SK-N-DZ (cell line): Measurements from ENCODE around the gene KCNK2. TPM values are rescaled to one million over a fixed set of nuclear protein-coding genes. Genes with fewer than 3 reads are reported as not detected.

ENCODE experiments used
- DNase-seq: peaks from one replicate; pipeline ENCODE4 v3.0.0-alpha.2; 2015; ENCODE audit warnings: low spot score
- polyA plus RNA-seq, 2 experiments: library from polyadenylated mRNA; depleted of rRNA; stranded (reverse); fragments of >200 nt; gene quantifications; 2 replicates each; pipeline ENCODE4 v1.2.3, GENCODE V29; 2014

Gene KCNK2, protein sequence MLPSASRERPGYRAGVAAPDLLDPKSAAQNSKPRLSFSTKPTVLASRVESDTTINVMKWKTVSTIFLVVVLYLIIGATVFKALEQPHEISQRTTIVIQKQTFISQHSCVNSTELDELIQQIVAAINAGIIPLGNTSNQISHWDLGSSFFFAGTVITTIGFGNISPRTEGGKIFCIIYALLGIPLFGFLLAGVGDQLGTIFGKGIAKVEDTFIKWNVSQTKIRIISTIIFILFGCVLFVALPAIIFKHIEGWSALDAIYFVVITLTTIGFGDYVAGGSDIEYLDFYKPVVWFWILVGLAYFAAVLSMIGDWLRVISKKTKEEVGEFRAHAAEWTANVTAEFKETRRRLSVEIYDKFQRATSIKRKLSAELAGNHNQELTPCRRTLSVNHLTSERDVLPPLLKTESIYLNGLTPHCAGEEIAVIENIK
- polyA plus RNA-seq (2014; cell fraction: cytosol; rRNA removed) = 15.3 and 17.1 TPM in 2 replicates
- 6.8 and 7.1 TPM in 2 replicates for polyA plus RNA-seq (2014; cell fraction: nucleus; rRNA removed)

DNA sequence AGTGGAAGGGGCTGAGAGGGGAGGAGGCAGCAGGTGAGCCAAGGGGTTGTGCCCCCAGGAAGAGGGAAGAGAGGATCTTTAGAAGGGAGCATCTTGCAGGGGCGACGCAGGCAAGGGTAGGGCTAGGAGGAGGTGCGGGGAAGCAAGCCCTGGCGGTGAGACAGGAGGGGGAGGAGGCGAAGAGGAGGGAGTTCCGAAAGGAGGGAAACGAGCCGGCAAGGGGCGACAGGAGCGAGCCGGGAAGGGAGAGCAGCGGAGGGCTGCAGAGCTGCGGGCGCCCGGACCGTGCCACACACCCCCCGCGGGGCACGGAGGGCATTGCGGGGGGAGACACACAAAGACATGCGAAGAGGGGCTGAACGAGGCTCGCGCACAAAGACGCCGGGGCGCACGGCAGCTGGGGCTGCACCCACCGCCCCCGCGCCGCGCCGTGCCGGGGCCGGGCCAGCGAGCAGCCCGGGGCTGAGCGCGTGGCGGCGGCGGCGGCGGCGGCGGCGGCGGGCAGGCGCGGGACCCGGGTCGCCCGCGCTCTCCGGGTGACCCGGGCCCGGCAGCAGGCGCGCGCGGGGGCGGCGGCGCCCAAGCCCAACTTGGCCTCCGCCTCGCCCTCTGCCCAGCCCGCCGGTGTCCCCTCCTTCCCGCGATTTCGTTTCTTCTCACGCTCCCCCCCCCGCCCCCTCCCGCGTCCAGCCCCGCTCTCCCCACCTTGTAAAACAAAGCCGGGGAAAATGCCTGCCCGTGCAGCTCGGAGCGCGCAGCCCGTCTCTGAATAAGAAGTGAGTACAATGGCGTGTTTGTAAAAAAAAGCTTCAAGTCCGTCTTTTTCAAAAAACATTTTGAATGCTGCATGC is at the start of gene KCNK2:
KCNK2 (plus strand) TSS at position 206 of the 851 bp plus-strand sequence. CDS start 649 bp downstream, outside the sequence.
- peak; percentile 62 for DNase-seq

DNA sequence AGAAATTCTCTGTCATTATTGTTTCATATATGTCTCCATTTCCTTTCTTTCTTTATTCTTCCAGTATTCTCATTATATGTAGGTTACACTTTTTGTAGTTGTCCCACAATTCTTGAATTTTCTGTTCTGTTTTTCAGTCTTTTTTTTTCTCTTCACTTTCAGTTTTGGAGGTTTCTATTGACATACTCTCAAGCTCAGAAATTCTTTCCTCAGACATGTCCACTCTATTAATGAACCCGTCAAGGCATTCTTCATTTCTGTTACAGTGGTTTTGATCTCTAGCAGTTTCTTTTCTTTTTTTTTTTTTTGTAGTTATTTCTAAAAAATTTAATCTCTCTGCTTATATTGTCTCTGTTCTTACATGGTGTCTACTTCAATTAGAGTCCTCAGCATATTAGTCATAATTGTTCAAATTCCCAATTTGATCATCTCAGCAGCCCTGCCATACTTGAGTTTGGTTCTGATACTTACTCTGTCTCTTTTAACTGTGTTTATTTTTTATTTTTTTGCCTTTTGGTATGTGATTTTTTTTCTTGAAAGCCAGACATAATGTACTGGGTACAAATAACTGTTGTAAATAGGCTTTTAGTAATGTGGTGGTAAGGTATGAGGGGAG is 49.5 kb upstream of the KCNK2 start:
- DNase-seq = no peak

DNA sequence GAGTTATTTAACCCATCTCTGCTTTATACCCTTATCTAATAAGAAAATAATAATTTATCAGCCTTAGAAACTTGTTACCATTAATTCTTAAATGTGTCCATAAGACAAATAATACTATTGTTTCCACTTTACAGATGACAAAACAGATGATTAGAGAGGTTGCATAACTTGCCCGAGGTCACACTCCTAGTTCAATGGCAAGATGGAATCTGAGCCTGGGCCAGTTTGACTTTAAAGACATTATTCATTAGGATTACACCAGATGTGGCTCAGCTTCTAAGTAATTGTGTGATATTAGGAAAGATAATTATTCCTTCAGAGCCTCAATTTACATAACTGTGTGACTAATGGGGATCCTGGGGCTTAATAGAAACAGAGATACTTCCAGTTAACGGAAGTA is 42.3 kb upstream of the KCNK2 start:
- DNase-seq = no peak

GRCh38 chr1:215043401-215043800 is 39.1 kb upstream of the KCNK2 start:
- DNase-seq = no peak

DNA sequence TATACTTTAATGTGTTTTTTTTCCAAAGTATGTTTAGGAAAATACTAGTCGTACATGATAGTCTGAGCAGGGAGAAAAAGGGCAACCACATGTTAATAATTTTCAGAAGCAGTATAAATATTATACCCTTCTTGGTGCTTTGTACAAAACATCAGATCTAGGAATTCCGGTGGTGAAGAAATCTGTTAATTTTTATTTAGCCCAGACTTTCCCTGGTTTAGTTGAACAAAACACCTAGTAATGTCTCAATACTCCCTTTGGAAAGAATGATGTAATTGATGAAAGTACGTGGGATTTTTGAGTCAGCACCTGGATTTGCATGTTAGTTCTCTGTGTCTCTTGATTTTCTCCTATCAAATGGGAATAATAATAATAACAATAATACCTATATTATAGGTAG is 38.4 kb upstream of the KCNK2 start:
- DNase-seq = no peak

- no peak for DNase-seq
Observed at GRCh38 chr1:215045698-215046308, 36.7 kb upstream of the KCNK2 start.

- DNase-seq = no peak
Observed at GRCh38 chr1:215052256-215053015, 30.1 kb upstream of the KCNK2 start.

GRCh38 chr1:215054266-215054665 is 28.3 kb upstream of the KCNK2 start:
- no peak for DNase-seq

DNA sequence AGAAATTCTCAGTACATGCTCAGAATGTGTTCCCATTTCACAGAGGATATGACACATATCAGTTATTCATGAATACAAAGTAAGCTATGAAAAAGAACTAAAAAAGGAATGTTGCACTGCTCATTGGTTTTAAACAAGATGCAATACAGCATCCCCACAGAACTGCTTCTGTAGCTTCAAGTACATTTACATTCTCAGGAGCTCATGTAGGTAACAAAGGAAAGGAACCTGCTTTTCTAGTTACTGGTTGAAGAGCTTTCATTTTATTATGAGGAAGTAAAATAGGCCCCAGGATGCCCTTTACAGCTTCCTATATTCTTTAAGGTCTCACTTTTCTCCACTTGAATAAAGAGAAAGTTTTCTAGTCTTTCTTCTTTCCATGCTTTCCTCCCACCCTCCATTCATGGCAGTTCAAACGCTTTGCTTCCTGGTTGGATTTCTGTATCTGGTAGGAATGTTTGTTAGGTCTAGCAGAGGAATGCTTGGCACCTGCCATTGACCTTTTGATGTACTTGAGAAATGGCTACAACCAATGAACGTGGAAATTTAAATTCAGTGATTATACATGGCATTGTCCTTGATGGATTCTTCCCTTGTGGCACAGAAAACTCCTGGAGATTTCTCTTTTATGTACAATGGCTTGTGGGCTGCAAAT is 27.1 kb upstream of the KCNK2 start:
- no peak for DNase-seq

GRCh38 chr1:215056584-215056983 is 26.0 kb upstream of the KCNK2 start:
- DNase-seq = no peak

DNA sequence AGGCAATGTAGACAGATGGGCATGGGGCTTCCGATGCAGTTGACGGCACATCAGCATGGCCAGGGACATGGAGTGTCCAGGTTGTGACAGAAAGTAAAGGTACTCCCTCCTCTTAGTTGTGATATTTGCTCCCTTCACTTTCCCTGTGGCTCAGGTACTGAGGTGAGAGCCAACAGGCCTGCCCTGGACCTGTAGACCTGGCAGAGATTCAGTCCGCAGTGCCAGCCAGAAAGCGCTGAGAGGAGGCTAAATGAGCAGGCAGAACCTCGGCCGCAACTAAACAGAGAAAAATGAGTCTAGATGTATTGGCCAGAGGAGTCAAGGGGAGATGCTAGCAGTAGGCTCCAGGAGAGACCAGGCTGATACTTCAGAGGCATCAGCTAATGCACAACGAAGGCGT is 22.6 kb upstream of the KCNK2 start:
- no peak for DNase-seq

GRCh38 chr1:215064327-215064726 is 18.2 kb upstream of the KCNK2 start:
- no peak for DNase-seq

DNA sequence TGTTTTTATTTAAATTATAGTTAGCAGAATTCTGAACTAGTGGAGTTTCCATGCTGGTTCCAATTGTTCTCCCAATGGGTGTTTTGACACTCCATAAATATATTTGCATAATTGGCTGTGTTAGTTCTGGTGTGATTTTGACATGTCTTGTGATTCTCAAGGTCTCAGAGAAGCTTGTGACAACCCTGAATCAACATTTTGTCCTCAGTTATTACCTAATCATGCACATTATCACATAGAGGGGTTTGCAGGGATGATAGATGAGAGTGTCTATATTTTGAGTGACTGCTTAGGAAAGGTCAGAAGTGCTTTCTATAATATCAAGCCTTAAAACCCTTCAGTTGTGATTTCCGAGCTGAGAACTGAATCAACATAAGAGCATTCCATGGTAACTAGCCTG is 11.5 kb upstream of the KCNK2 start:
- no peak for DNase-seq

DNA sequence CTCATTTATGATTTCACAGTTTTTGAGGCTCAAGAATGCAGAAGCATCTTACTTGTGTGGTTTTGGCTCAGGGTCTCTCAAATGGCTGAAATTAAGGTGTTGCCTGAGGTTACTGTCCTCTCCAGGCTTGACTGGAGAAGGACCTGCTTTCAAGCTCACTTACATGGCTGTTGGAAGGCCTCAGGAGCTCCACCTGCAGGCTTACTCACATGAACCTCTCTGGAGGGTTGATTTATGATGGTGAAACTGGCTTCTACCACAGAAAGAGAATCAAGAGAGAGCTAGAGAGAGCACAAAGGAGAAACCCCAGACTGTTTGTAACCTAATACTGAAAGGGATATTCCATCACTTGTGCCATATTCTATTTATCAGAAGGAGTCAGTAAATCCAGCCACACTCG is 6.2 kb upstream of the KCNK2 start:
- DNase-seq = peak; percentile 58

GRCh38 chr1:215079456-215079855 is 3.1 kb upstream of the KCNK2 start:
- no peak for DNase-seq

GRCh38 chr1:215081661-215082531 is 641 bp upstream of the KCNK2 start:
- DNase-seq = no peak

DNA sequence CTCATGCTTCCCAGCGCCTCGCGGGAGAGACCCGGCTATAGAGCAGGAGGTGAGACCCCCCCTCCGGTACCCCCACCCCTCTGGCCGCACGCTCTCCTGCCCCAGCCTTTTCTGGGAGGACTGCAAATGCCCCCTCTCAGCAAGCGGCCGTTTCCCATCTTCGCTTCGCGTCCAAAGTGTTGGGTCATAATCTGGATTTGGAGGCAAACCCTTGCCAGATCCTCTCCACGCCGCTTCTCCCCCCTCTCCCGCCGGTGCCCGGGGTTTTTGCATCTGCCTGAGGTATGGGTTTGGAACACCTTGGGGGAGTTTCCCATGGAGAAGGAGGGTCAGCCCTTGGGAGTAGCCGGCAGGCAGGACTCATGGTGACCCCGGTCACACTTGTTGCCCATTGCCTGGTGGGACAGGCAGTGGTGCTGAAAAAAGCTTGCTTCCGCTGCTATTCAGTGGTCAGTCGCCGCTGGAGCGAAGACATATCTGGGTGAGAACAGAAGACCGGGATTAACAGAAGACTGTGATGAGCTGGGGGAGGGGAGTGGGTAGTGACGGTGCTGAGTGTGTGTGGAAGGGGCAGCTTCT is 935 bp downstream of the KCNK2 start:
- peak; percentile 55 for DNase-seq

DNA sequence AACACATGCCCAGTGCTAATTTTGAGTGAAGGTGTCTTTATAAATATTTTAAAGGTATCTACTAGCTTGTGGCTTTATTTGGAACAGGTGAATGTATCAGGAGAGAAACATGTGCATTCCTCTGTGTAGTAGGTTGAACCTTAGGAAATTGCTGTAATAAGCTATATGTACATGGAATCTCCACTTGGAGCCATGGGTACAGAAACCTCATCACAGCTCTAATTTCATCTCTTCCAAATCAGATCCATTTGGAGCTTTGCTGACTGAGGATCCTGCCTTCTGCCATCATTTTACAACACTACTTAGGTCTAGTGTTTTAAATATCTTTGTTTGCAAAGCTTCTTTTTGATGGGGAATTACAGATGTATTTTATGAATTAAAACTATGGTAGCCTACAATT is 2.1 kb downstream of the KCNK2 start:
- no peak for DNase-seq

- no peak for DNase-seq
Observed at GRCh38 chr1:215087603-215088002, 5.1 kb downstream of the KCNK2 start.
